ENCODE data around the gene TRMO.

TRMO gene

GRCh38 chr9:97858826-97859225, 63.5 kb downstream of the TRMO start:
- no peak for DNase-seq
- H3K9me3 Mint-ChIP-seq = no peaks in the 10 kb centered on the region

DNA sequence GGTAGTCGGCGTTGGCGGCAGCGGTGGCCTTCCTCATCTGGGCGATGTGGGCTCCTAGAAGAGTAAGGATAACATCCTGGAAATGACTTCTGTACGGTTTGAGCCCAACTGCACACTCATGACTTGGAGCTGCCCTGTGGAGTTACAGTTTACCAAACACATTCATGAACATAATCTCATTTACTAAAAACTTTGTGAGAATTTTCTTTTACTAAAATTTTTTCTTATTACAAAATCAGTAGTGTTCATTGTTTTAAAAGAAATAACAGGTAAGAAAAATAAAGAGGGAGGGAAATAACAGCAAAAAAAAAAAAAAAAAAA, 63.9 kb downstream of the TRMO start:
- H3K4me3 Mint-ChIP-seq = no peak overlapping the region
- H3K4me1 Mint-ChIP-seq = peaks cover 5% of the 10 kb centered on the region
- TF ChIP-seq, protein P1, sequence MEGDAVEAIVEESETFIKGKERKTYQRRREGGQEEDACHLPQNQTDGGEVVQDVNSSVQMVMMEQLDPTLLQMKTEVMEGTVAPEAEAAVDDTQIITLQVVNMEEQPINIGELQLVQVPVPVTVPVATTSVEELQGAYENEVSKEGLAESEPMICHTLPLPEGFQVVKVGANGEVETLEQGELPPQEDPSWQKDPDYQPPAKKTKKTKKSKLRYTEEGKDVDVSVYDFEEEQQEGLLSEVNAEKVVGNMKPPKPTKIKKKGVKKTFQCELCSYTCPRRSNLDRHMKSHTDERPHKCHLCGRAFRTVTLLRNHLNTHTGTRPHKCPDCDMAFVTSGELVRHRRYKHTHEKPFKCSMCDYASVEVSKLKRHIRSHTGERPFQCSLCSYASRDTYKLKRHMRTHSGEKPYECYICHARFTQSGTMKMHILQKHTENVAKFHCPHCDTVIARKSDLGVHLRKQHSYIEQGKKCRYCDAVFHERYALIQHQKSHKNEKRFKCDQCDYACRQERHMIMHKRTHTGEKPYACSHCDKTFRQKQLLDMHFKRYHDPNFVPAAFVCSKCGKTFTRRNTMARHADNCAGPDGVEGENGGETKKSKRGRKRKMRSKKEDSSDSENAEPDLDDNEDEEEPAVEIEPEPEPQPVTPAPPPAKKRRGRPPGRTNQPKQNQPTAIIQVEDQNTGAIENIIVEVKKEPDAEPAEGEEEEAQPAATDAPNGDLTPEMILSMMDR (IDR thresholded peaks at IDR 0.05) = no peak
- DNase-seq = no peak
- no peaks in the 10 kb centered on the region for H3K9me3 Mint-ChIP-seq
- H3K36me3 Mint-ChIP-seq (ENCODE audit: low read depth) = no peaks in the 10 kb centered on the region
- peaks cover 97% of the 10 kb centered on the region for H3K27me3 Mint-ChIP-seq (ENCODE audit: low read depth, poor library complexity)
- H3K27ac Mint-ChIP-seq = no peak overlapping the region

More at GRCh38 chr9:97858826-97859225, 63.5 kb downstream of the TRMO start:
- Mint-ChIP-seq H3K27me3 (ENCODE audit: low read depth, poor library complexity) (peaks cover 97% of the 10 kb centered on the region), H3K4me3 (no peak overlapping the region), H3K27ac (no peak overlapping the region), H3K4me1 (peaks cover 5% of the 10 kb centered on the region), H3K36me3 (ENCODE audit: low read depth) (no peaks in the 10 kb centered on the region)
- TF ChIP-seq, protein P1 (IDR thresholded peaks at IDR 0.05) = no peak

GRCh38 chr9:97857606-97858392, 64.5 kb downstream of the TRMO start:
- TF ChIP-seq, protein P1 (IDR thresholded peaks at IDR 0.05) = no peak
- Mint-ChIP-seq H3K4me3 (peak overlapping the region; percentile 44), H3K9me3 (no peaks in the 10 kb centered on the region)

GRCh38 chr9:97856857-97857605, 65.3 kb downstream of the TRMO start:
- peak overlapping the region; percentile 4 for H3K4me3 Mint-ChIP-seq
- TF ChIP-seq, protein P1 (IDR thresholded peaks at IDR 0.05) = no peak
- H3K9me3 Mint-ChIP-seq = no peaks in the 10 kb centered on the region
- H3K36me3 Mint-ChIP-seq (ENCODE audit: low read depth) = no peaks in the 10 kb centered on the region
- H3K27me3 Mint-ChIP-seq (ENCODE audit: low read depth, poor library complexity) = peaks cover 97% of the 10 kb centered on the region
- no peak overlapping the region for H3K27ac Mint-ChIP-seq
- DNase-seq = no peak
- peaks cover 5% of the 10 kb centered on the region for H3K4me1 Mint-ChIP-seq

More at GRCh38 chr9:97857606-97858392, 64.5 kb downstream of the TRMO start:
- peaks cover 5% of the 10 kb centered on the region for H3K4me1 Mint-ChIP-seq
- no peaks in the 10 kb centered on the region for H3K36me3 Mint-ChIP-seq (ENCODE audit: low read depth)
- H3K27ac Mint-ChIP-seq = no peak overlapping the region
- peak; percentile 23 for DNase-seq
- H3K27me3 Mint-ChIP-seq (ENCODE audit: low read depth, poor library complexity) = peaks cover 97% of the 10 kb centered on the region

GRCh38 chr9:97855899-97856298, 66.4 kb downstream of the TRMO start:
- DNase-seq = no peak
- Mint-ChIP-seq H3K27me3 (ENCODE audit: low read depth, poor library complexity) (peaks cover 97% of the 10 kb centered on the region), H3K9me3 (no peaks in the 10 kb centered on the region), H3K4me3 (no peak overlapping the region), H3K4me1 (peaks cover 5% of the 10 kb centered on the region), H3K27ac (no peak overlapping the region), H3K36me3 (ENCODE audit: low read depth) (no peaks in the 10 kb centered on the region)
- TF ChIP-seq, protein P1 (IDR thresholded peaks at IDR 0.05) = no peak
